Measurements from ENCODE around the gene GLIPR1L2. TPM values are rescaled to one million over a fixed set of nuclear protein-coding genes. Genes with fewer than 3 reads are reported as not detected.

GLIPR1L2 gene
- total RNA-seq, 1 donor from 2014 or later: 0.20 TPM

DNA sequence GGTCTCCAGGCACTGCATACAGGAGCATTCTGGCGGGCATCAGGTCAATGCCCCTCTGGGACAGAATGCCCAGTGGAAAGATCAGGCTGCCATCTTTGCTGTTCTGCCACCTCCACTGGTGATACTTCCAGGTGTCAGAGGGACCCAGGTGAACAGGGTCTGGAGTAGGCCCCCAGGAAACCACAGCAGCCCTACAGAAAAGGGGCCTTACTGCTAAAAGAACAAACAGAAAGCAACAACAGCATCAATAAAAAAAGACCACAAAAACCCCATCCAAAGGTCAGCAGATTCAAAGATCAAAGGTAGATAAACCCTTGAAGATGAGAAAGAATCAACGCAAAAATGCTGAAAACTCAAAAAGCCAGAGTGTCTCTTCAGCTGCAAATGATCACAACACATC, 40.5 kb upstream of the GLIPR1L2 start:
- ChIA-PET CTCF (interaction anchor here (0.9 kb wide), 1 partner anchor 22 kb away, joined by 3 read pairs; no protein-coding TSS in a partner anchor), POLR2A (no interaction called here)
- peaks cover 11% of the 10 kb centered on the region for H3K9me3 Mint-ChIP-seq
- no peak overlapping the region for H3K4me3 Mint-ChIP-seq
- H3K27ac Mint-ChIP-seq: no peak overlapping the region
- H3K27me3 Mint-ChIP-seq: peaks cover 2% of the 10 kb centered on the region
- peaks cover 3% of the 10 kb centered on the region for H3K36me3 Mint-ChIP-seq (ENCODE audit: low read depth)
- no peak for ATAC-seq (ENCODE audit: low read depth)
- intact Hi-C loops (cut with micrococcal nuclease): no loop called here
- H3K4me1 Mint-ChIP-seq: no peaks in the 10 kb centered on the region
- TF ChIP-seq CTCF (IDR thresholded peaks at IDR 0.05): no peak
- no peak for DNase-seq

DNA sequence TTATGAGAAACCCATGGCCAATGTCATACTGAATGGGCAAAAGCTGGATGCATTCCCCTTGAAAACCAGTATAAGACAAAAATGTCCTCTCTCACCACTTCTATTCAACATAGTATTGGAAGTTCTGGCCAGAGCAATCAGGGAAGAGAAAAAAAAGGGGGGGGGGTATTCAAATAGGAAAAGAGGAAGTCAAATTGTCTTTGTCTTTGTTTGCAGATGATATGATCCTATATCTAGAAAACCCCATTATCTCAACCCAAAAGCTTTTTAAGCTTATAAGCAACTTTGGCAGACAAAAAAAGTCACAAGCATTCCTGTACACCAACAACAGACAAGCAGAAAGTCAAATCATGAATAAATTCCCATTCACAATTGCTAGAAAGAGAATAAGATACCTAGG, 36.9 kb upstream of the GLIPR1L2 start:
- Mint-ChIP-seq H3K27ac (no peak overlapping the region), H3K27me3 (peaks cover 2% of the 10 kb centered on the region), H3K36me3 (ENCODE audit: low read depth) (peaks cover 3% of the 10 kb centered on the region), H3K9me3 (peaks cover 11% of the 10 kb centered on the region), H3K4me3 (no peak overlapping the region), H3K4me1 (no peaks in the 10 kb centered on the region)
- DNase-seq (no peak), ATAC-seq (ENCODE audit: low read depth) (no peak)
- intact Hi-C loops (cut with micrococcal nuclease): no loop called here
- ChIA-PET POLR2A (no interaction called here), CTCF (interaction anchor here (0.6 kb wide), 1 partner anchor 57 kb away, joined by 3 read pairs; no protein-coding TSS in a partner anchor)
- TF ChIP-seq CTCF (IDR thresholded peaks at IDR 0.05): no peak

GRCh38 chr12:75360920-75361319, 30.0 kb upstream of the GLIPR1L2 start:
- no peak overlapping the region for H3K4me3 Mint-ChIP-seq
- intact Hi-C loops (cut with micrococcal nuclease): no loop called here

DNA sequence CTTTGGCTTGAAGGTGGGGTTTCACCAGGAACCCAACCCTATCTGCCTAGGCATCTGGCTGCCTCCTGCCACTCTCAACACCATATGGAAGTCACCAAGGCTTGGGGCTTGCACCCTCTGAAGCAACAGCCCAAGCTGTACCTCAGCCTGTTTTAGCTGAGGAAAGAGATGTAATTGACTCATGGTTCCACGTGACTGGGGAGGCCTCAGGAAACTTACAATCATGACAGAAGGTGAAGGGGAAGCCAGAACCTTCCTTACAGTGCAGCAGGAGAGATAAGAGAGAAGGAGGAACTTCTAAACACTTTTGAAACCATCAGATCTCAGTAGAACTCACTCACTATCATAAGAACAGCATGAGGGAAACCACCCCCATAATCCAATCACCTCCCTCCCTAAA, 29.5 kb upstream of the GLIPR1L2 start:
- ATAC-seq (ENCODE audit: low read depth): no peak
- Mint-ChIP-seq H3K36me3 (ENCODE audit: low read depth) (no peaks in the 10 kb centered on the region), H3K27me3 (no peaks in the 10 kb centered on the region), H3K9me3 (peaks cover 4% of the 10 kb centered on the region), H3K4me3 (no peak overlapping the region), H3K4me1 (peaks cover 10% of the 10 kb centered on the region), H3K27ac (no peak overlapping the region)
- intact Hi-C loops (cut with micrococcal nuclease): no loop called here
- POLR2A ChIA-PET: no interaction called here
- TF ChIP-seq CTCF (IDR thresholded peaks at IDR 0.05): no peak
- CTCF ChIA-PET: no interaction called here
- DNase-seq: no peak

More at GRCh38 chr12:75360920-75361319, 30.0 kb upstream of the GLIPR1L2 start:
- no peaks in the 10 kb centered on the region for H3K36me3 Mint-ChIP-seq (ENCODE audit: low read depth)
- DNase-seq (no peak), ATAC-seq (ENCODE audit: low read depth) (no peak)
- no peak overlapping the region for H3K27ac Mint-ChIP-seq
- TF ChIP-seq CTCF (IDR thresholded peaks at IDR 0.05): no peak
- H3K9me3 Mint-ChIP-seq: peaks cover 4% of the 10 kb centered on the region
- CTCF ChIA-PET: no interaction called here
- peaks cover 10% of the 10 kb centered on the region for H3K4me1 Mint-ChIP-seq
- POLR2A ChIA-PET: no interaction called here
- no peaks in the 10 kb centered on the region for H3K27me3 Mint-ChIP-seq

DNA sequence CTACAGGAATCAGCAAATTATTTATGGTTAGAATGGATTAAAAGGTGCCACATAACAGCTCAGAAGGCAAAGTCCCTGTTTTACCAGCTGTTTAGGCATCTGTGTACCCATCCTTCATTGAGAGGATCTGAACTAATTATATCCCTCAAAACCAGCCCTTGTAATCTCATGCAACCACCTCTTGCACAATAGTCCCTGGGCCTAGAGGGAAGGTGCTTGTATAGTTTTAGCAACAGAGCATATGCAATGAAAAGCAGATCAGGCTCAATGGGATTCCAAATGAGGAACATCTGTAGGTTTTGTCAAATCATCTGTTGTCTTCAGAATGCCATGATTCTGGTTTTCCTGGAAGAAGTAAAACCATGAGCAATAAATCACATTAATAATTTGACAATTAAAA, 26.0 kb upstream of the GLIPR1L2 start:
- Mint-ChIP-seq H3K9me3 (peaks cover 2% of the 10 kb centered on the region), H3K36me3 (ENCODE audit: low read depth) (no peaks in the 10 kb centered on the region), H3K4me3 (no peak overlapping the region), H3K27me3 (no peaks in the 10 kb centered on the region), H3K4me1 (peaks cover 10% of the 10 kb centered on the region), H3K27ac (no peak overlapping the region)
- TF ChIP-seq CTCF (IDR thresholded peaks at IDR 0.05): no peak
- no peak for DNase-seq
- POLR2A ChIA-PET: no interaction called here
- CTCF ChIA-PET: no interaction called here
- ATAC-seq (ENCODE audit: low read depth): no peak
- intact Hi-C loops (cut with micrococcal nuclease): no loop called here
